AG09309 (cell line): ENCODE measurements around the gene MOXD1.

Experiments used
- DNase-seq: peaks from one replicate; pipeline ENCODE4 v3.0.0-alpha.2; 2010; ENCODE audit warnings: low read depth
- H3K4me3 ChIP-seq: 2 replicates; pipeline ENCODE4 v1.5.1; 2011; ENCODE audit warnings: mild to moderate bottlenecking, low read depth, low read length, moderate library complexity; ENCODE audit not compliant: control insufficient read depth
- CTCF ChIP-seq: IDR thresholded peaks from 2 replicates; pipeline ENCODE4 v1.5.1; 2011; ENCODE audit warnings: mild to moderate bottlenecking, low read depth, low read length, inconsistent platforms; ENCODE audit not compliant: insufficient read depth, control insufficient read depth; ENCODE audit errors: missing control alignments

Gene MOXD1

DNA sequence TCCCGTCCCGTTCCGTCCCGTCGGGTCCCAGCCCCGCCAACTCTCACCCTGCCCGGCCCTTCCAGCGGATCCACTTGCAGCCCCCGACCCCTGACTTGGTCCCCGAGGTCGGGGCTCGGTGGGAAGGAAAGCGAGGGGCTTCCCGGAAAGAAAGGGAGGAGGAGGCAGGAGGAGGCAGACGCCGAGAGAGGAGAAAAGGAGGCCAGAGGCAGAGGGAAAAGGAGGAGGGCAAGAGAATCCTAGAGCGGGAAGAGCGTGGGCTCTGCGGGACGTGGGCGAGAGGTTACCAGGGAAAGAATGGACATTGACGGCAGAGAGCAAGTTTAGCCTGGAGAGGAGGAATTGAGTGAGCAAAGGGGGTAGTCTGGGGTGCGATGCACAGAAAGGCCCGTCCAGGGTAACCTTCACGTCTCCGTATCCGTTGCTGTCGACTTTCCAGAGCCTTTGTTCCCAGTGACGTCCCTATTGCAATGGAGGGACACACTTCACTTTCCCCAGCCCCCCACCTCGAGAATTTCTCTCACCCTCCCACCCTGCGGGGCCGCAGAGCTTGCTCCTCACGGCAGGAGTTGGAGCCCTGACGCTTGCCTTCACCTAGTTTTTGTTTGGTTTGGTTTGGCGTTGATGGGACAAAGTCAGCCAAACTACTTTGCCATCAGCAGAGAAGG is 477 bp upstream of the MOXD1 start:
- TF ChIP-seq CTCF, result no peak
- H3K4me3 ChIP-seq, result peak overlapping the region; percentile 87
- DNase-seq, result no peak

GRCh38 chr6:132400555-132400882 is 756 bp downstream of the MOXD1 start:
- TF ChIP-seq CTCF, result no peak
- H3K4me3 ChIP-seq, result peak overlapping the region; percentile 87
- no peak for DNase-seq

- H3K4me3 ChIP-seq, result no peak overlapping the region
- DNase-seq, result peak; percentile 73
- TF ChIP-seq CTCF, result no peak
Observed at GRCh38 chr6:132399376-132400074, 1.8 kb downstream of the MOXD1 start.

DNA sequence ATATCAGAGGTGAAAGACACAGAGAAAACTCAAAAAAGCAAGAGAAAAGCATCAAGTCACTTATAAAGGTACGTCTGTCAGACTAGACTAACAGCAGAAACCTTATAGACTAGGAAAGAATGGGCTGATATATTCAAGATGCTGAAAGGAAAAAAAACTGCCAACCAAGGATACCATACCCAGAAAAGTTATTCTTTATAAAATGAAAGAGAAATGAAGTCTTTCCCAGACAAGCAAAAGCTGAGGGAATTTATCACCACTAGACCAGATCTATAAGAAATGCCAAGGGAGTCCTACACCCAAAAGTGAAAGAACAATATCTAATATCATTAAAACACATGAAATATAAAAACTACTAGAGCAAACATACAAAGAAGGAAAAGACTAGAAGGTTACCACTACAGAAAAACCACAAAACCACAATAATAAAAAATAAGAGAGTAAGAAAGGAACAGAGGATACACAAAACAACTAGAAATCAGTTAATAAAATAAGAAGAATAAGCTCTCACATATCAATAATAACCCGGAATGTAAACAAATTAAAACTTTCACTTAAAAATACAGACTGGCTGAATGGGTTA is 6.2 kb downstream of the MOXD1 start:
- no peak for TF ChIP-seq CTCF
- H3K4me3 ChIP-seq, result no peak overlapping the region
- DNase-seq, result no peak

DNA sequence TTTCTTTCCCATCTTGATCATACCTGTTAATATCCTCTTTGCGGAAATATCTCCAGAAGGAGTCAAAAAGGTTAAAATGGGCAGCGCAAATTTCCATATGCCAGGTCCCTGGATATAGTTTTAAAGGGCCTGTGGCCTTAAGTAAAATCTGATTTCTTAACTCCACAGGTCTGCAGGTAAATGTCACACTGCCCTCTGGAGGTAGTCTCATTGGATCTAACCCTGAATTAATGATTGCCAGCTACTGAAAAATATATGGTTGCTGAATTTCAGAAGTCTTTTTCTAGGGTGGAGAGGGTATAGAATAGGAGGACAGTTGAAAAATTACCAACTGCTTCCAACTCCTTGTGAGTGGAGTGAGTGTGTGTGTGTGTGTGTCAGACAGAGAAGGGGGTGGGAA is 8.5 kb downstream of the MOXD1 start:
- peak; percentile 15 for TF ChIP-seq CTCF
- H3K4me3 ChIP-seq, result no peak overlapping the region
- no peak for DNase-seq

GRCh38 chr6:132392270-132392646 is 9.0 kb downstream of the MOXD1 start:
- no peak for TF ChIP-seq CTCF
- DNase-seq, result no peak
- no peak overlapping the region; the same call in 1 of the 2 replicates for H3K4me3 ChIP-seq
